Measurements from ENCODE around the gene ZNF714.

DNA sequence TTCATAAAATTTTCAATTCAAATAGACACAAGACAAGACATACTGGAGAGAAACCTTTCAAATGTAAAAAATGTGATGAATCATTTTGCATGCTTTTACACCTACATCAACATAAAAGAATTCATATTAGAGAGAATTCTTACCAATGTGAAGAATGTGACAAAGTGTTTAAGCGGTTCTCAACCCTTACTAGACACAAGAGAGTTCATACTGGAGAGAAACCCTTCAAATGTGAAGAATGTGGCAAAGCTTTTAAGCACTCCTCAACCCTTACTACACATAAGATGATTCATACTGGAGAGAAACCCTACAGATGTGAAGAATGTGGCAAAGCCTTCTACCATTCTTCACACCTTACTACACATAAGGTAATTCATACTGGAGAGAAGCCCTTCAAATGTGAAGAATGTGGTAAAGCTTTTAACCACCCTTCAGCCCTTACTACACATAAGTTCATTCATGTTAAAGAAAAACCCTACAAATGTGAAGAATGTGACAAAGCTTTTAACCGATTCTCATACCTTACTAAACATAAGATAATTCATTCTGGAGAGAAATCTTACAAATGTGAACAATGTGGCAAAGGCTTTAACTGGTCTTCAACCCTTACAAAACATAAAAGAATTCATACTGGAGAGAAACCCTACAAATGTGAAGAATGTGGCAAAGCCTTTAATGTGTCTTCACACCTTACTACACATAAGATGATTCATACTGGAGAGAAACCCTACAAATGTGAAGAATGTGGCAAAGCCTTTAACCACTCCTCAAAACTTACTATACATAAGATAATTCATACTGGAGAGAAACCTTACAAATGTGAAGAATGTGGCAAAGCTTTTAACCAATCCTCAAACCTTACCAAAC lies 35.3 kb downstream of the ZNF714 start:
- TF ChIP-seq CTCF (IDR thresholded peaks at IDR 0.05) (no peak), EZH2 (IDR thresholded peaks at IDR 0.05) (no peak)

Data from neural progenitor cell (in vitro differentiated cells).